DOHH2 (cell line): ENCODE data around the gene CARMIL1.

Experiments used
- H3F3A ChIP-seq: fragments of 200-600 bp; sonication (generic), shearing (Covaris generic); 2 replicates; pipeline ENCODE4 v1.6.0; 2016; ENCODE audit warnings: antibody characterized with exemption, mild to moderate bottlenecking; ENCODE audit not compliant: control insufficient read depth, insufficient read depth
- H3K27ac ChIP-seq: fragments of 200-600 bp; sonication (generic); 2 replicates; pipeline ENCODE4 v1.5.1; 2014; ENCODE audit warnings: low read depth, mild to moderate bottlenecking, low read length, moderate library complexity
- H3K27me3 ChIP-seq: fragments of 200-600 bp; sonication (generic); 2 replicates; pipeline ENCODE4 v1.6.1; 2014; ENCODE audit warnings: mild to moderate bottlenecking, low read length, mixed read lengths; ENCODE audit not compliant: control insufficient read depth
- H3K36me3 ChIP-seq: fragments of 200-600 bp; sonication (generic); 2 replicates; pipeline ENCODE4 v1.6.1; 2014; ENCODE audit warnings: mild to moderate bottlenecking, low read length, moderate library complexity, mixed read lengths; ENCODE audit not compliant: control insufficient read depth
- H3K4me1 ChIP-seq: fragments of 200-600 bp; sonication (generic); 2 replicates; pipeline ENCODE4 v1.6.1; 2014; ENCODE audit warnings: mild to moderate bottlenecking, low read length, mixed read lengths; ENCODE audit not compliant: control insufficient read depth
- H3K4me2 ChIP-seq: fragments of 200-600 bp; sonication (generic); 2 replicates; pipeline ENCODE4 v1.6.0; 2014; ENCODE audit warnings: mild to moderate bottlenecking, low read length, moderate library complexity
- H3K4me3 ChIP-seq: fragments of 200-600 bp; sonication (generic); 2 replicates; pipeline ENCODE4 v1.5.1; 2014; ENCODE audit warnings: mild to moderate bottlenecking, low read length, mixed read lengths
- H3K79me2 ChIP-seq: fragments of 200-600 bp; sonication (generic); 2 replicates; pipeline ENCODE4 v1.6.1; 2014; ENCODE audit warnings: mild to moderate bottlenecking, low read length, mixed read lengths; ENCODE audit not compliant: control insufficient read depth
- H3K9me2 ChIP-seq: fragments of 200-600 bp; sonication (generic); replicated peaks from 2 replicates; pipeline ENCODE4 v1.6.1; 2014; ENCODE audit warnings: mild to moderate bottlenecking, low read length, mixed read lengths; ENCODE audit not compliant: control insufficient read depth
- H3K9me3 ChIP-seq: fragments of 200-600 bp; sonication (generic); 2 replicates; pipeline ENCODE4 v1.6.1; 2014; ENCODE audit warnings: antibody characterized with exemption, low read length, mixed read lengths; ENCODE audit not compliant: control insufficient read depth, insufficient read depth
- H4K20me1 ChIP-seq: fragments of 200-600 bp; sonication (generic); 2 replicates; pipeline ENCODE4 v1.6.0; 2014; ENCODE audit warnings: low read depth, mild to moderate bottlenecking, antibody characterized with exemption, low read length, moderate library complexity; ENCODE audit not compliant: control insufficient read depth, insufficient read depth
- EZH2phosphoT487 ChIP-seq: fragments of 200-600 bp; sonication (generic); IDR thresholded peaks from 2 replicates; pipeline ENCODE4 v1.6.1; 2017; ENCODE audit warnings: borderline replicate concordance, mild to moderate bottlenecking, antibody characterized with exemption, low read length, moderate library complexity, mixed read lengths
- TF ChIP-seq, protein P1 (sequence below): fragments of 200-600 bp; sonication (generic); IDR thresholded peaks from one replicate; pipeline ENCODE4 v1.5.1; 2014; ENCODE audit warnings: antibody characterized with exemption, mild to moderate bottlenecking, low read depth, low read length; ENCODE audit not compliant: poor library complexity, severe bottlenecking

Gene CARMIL1

DNA sequence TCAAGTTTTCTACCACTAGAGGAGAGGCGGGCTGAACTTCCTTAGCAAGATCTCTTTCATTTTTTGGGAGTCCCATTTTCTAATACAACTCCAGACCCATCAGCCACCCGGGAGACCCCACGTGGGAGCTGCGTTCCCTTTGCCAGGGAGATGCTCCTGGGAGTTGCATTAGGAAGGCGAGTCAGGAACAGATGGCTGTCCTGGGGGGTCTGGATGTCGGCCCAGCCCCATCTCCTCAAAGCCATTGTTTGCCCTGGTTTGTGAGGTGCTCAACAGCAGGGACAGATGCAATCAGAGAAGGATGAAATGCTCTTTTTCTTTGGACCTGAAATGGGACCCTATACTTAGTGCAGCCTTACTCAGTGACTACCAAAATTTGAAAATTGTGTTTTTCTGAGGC, 39.4 kb downstream of the CARMIL1 start:
- no peak overlapping the region for H3K4me2 ChIP-seq
- H3K9me2 ChIP-seq, result no peaks in the 10 kb centered on the region
- no peak overlapping the region for H3K4me3 ChIP-seq
- no peaks in the 10 kb centered on the region for H3K27me3 ChIP-seq
- no peaks in the 10 kb centered on the region for H3K9me3 ChIP-seq
- H3F3A ChIP-seq, result no peaks in the 10 kb centered on the region
- H3K4me1 ChIP-seq, result peaks cover 8% of the 10 kb centered on the region
- TF ChIP-seq EZH2phosphoT487, result no peak
- TF ChIP-seq, protein P1, sequence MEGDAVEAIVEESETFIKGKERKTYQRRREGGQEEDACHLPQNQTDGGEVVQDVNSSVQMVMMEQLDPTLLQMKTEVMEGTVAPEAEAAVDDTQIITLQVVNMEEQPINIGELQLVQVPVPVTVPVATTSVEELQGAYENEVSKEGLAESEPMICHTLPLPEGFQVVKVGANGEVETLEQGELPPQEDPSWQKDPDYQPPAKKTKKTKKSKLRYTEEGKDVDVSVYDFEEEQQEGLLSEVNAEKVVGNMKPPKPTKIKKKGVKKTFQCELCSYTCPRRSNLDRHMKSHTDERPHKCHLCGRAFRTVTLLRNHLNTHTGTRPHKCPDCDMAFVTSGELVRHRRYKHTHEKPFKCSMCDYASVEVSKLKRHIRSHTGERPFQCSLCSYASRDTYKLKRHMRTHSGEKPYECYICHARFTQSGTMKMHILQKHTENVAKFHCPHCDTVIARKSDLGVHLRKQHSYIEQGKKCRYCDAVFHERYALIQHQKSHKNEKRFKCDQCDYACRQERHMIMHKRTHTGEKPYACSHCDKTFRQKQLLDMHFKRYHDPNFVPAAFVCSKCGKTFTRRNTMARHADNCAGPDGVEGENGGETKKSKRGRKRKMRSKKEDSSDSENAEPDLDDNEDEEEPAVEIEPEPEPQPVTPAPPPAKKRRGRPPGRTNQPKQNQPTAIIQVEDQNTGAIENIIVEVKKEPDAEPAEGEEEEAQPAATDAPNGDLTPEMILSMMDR, result no peak
- H4K20me1 ChIP-seq, result peaks cover 6% of the 10 kb centered on the region; the same call in 1 of the 2 replicates
- H3K27ac ChIP-seq, result no peak overlapping the region
- H3K36me3 ChIP-seq, result no peaks in the 10 kb centered on the region
- peaks cover 9% of the 10 kb centered on the region for H3K79me2 ChIP-seq

DNA sequence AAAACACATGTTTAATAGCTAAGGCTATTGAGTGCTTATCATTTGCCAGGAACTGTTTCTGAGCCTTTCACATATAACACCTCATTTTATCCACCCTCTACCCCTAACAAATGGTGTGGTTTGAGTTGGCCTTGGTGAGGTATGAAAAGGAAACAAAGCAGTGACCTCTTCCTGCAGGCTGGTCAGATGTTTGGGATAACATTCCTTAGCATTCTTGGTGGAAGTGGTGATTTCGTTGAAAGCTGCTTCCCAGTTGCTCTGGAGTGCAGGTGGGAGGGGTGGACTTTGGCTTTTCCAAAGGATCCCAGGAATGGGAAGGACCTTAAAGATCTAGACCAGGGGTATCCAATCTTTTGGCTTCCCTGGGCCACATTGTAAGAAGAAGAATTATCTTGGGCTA, 41.3 kb downstream of the CARMIL1 start:
- no peak overlapping the region for H3K4me2 ChIP-seq
- H3K9me2 ChIP-seq, result no peaks in the 10 kb centered on the region
- TF ChIP-seq EZH2phosphoT487, result no peak
- TF ChIP-seq, protein P1, result no peak
- no peaks in the 10 kb centered on the region; the same call in 1 of the 2 replicates for H3K9me3 ChIP-seq
- no peak overlapping the region for H3K27ac ChIP-seq
- no peak overlapping the region for H3K4me3 ChIP-seq
- H3K4me1 ChIP-seq, result peaks cover 6% of the 10 kb centered on the region
- H3K79me2 ChIP-seq, result peaks cover 21% of the 10 kb centered on the region
- H3K27me3 ChIP-seq, result no peaks in the 10 kb centered on the region
- H4K20me1 ChIP-seq, result peaks cover 6% of the 10 kb centered on the region; the same call in 1 of the 2 replicates
- no peaks in the 10 kb centered on the region for H3F3A ChIP-seq
- no peaks in the 10 kb centered on the region for H3K36me3 ChIP-seq

DNA sequence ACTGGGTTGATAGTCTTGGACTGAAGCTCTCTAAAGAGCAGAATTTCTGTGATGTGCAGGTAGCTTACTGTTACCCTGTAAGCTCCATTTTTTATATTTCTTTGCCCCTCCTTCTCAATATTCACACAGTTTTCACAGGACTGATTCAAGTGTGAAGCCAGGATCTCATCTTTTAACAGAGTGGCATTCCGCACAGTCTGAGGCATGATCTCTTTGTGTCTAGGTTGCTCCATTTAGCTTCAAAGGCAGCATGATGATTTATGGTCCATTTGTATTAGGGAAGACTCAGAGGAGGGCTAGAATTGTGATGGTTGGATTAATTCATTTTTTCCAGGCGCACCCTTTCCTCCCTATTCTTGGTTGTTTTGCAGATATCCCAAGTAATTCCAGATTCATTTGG, 43.5 kb downstream of the CARMIL1 start:
- no peaks in the 10 kb centered on the region for H3K36me3 ChIP-seq
- TF ChIP-seq EZH2phosphoT487, result no peak
- TF ChIP-seq, protein P1, result no peak
- H3K9me2 ChIP-seq, result no peaks in the 10 kb centered on the region
- H3K4me2 ChIP-seq, result no peak overlapping the region
- no peaks in the 10 kb centered on the region; the same call in 1 of the 2 replicates for H3K4me1 ChIP-seq
- peaks cover 25% of the 10 kb centered on the region for H3K79me2 ChIP-seq
- no peak overlapping the region for H3K4me3 ChIP-seq
- H3K27ac ChIP-seq, result no peak overlapping the region
- peaks cover 6% of the 10 kb centered on the region; the same call in 1 of the 2 replicates for H4K20me1 ChIP-seq
- no peaks in the 10 kb centered on the region for H3F3A ChIP-seq
- H3K9me3 ChIP-seq, result no peaks in the 10 kb centered on the region; the same call in 1 of the 2 replicates
- no peaks in the 10 kb centered on the region for H3K27me3 ChIP-seq
